Left renal cortex interstitium (tissue), 4 donors: ENCODE measurements around the gene CD79A. TPM values are rescaled to one million over a fixed set of nuclear protein-coding genes. Genes with fewer than 3 reads are reported as not detected.

Experiments used
- DNase-seq, 4 donors: peaks; one replicate each; pipeline ENCODE4 v3.0.0-alpha.2; 2013; ENCODE audit warnings: low read depth in 4 of 4, low spot score in 2 of 4, missing footprints in 1 of 4
- polyA plus RNA-seq, 4 donors: library from polyadenylated mRNA; unstranded; fragments of 120-200 nt; gene quantifications; one replicate each; pipeline ENCODE4 v1.2.1, GENCODE V29; 2013; ENCODE audit not compliant: insufficient read length in 4 of 4

CD79A gene
- polyA plus RNA-seq: under 1 TPM; 0.49 to 0.93 (median 0.82) TPM

GRCh38 chr19:41876847-41877832, at the start of gene CD79A:
Gene CD79A (plus strand): TSS chr19:41877279. CDS start chr19:41877305, 26 bp downstream.
- DNase-seq: no peak

GRCh38 chr19:41837981-41838708, 38.9 kb upstream of the CD79A start:
- DNase-seq: no peak

- DNase-seq: no peak
These were observed 37.9 kb upstream of the CD79A start for GRCh38 chr19:41839211-41839610.

GRCh38 chr19:41843371-41843770, 33.7 kb upstream of the CD79A start:
- DNase-seq: no peak

GRCh38 chr19:41844601-41845000, 32.5 kb upstream of the CD79A start, which contains the start of gene LYPD4:
Gene LYPD4 (minus strand): TSS chr19:41844683. CDS start chr19:41839285, 5,398 bp downstream.
- no peak for DNase-seq

- DNase-seq: no peak
These were observed 32.3 kb upstream of the CD79A start, which contains the start of gene DMRTC2 for GRCh38 chr19:41845001-41845050. Gene DMRTC2 (plus strand): TSS chr19:41845042. CDS start chr19:41847429, 2,387 bp downstream.

- DNase-seq: no peak
These were observed 32.0 kb upstream of the CD79A start for GRCh38 chr19:41845051-41845590.

GRCh38 chr19:41847351-41848105, 29.6 kb upstream of the CD79A start:
- DNase-seq: no peak

GRCh38 chr19:41848666-41849065, 28.4 kb upstream of the CD79A start:
- no peak for DNase-seq

GRCh38 chr19:41849067-41849466, 28.0 kb upstream of the CD79A start:
- no peak for DNase-seq

- DNase-seq: no peak
These were observed 26.7 kb upstream of the CD79A start for GRCh38 chr19:41850381-41850780.

- no peak for DNase-seq
These were observed 25.6 kb upstream of the CD79A start for GRCh38 chr19:41851456-41851855.

GRCh38 chr19:41853344-41853743, 23.7 kb upstream of the CD79A start:
- no peak for DNase-seq

- DNase-seq: no peak
These were observed 23.3 kb upstream of the CD79A start for GRCh38 chr19:41853768-41854167.

GRCh38 chr19:41859213-41859617, 17.9 kb upstream of the CD79A start:
- DNase-seq: no peak

GRCh38 chr19:41859618-41860418, 17.3 kb upstream of the CD79A start, which contains the start of gene RPS19:
Gene RPS19 (plus strand): TSS chr19:41860255. CDS start chr19:41860775, 520 bp downstream.
- DNase-seq: peak; percentile 99

GRCh38 chr19:41860419-41861115, 16.5 kb upstream of the CD79A start:
- DNase-seq: no peak

GRCh38 chr19:41861116-41861768, 15.8 kb upstream of the CD79A start:
- DNase-seq: no peak

GRCh38 chr19:41861846-41862245, 15.2 kb upstream of the CD79A start:
- no peak for DNase-seq
